ENCODE data around the gene HTATSF1.
A peak's percentile ranks its signal among the peaks of the same experiment; 100 is the strongest.

HTATSF1 gene

GRCh38 chrX:136468391-136469103 lies 28.8 kb upstream of the HTATSF1 start:
- no peak overlapping the region for H3K9ac ChIP-seq (ENCODE audit: low read depth in 1 of 2, low read length in 2 of 2)
- no peaks in the 10 kb centered on the region for H3K9me3 ChIP-seq (ENCODE audit: control insufficient read depth in 2 of 2, low read length in 2 of 2)
- H3K27ac ChIP-seq (ENCODE audit: low read depth in 2 of 2, low read length in 2 of 2), result peak overlapping the region in 1 of 2 donors; percentile 14
- H3K36me3 ChIP-seq (ENCODE audit: control insufficient read depth in 2 of 2, insufficient read depth in 2 of 2, low read length in 2 of 2), result no peaks in the 10 kb centered on the region
- H3K4me3 ChIP-seq (ENCODE audit: low read length in 2 of 2), result no peak overlapping the region
- H3K27me3 ChIP-seq (ENCODE audit: control insufficient read depth in 2 of 2, insufficient read depth in 2 of 2, low read length in 2 of 2), result peaks cover 5 to 6% of the 10 kb centered on the region in 2 donors
- no peaks in the 10 kb centered on the region for H3K4me1 ChIP-seq (ENCODE audit: control insufficient read depth in 2 of 2, insufficient read depth in 2 of 2, low read length in 2 of 2)

- Histone ChIP-seq H3K4me1 (ENCODE audit: control insufficient read depth in 2 of 2, insufficient read depth in 2 of 2, low read length in 2 of 2) (no peaks in the 10 kb centered on the region), H3K27ac (ENCODE audit: low read depth in 2 of 2, low read length in 2 of 2) (no peak overlapping the region), H3K9ac (ENCODE audit: low read depth in 1 of 2, low read length in 2 of 2) (no peak overlapping the region), H3K27me3 (ENCODE audit: control insufficient read depth in 2 of 2, insufficient read depth in 2 of 2, low read length in 2 of 2) (peaks cover 3 to 7% of the 10 kb centered on the region in 2 donors), H3K4me3 (ENCODE audit: low read length in 2 of 2) (no peak overlapping the region), H3K9me3 (ENCODE audit: control insufficient read depth in 2 of 2, low read length in 2 of 2) (no peaks in the 10 kb centered on the region), H3K36me3 (ENCODE audit: control insufficient read depth in 2 of 2, insufficient read depth in 2 of 2, low read length in 2 of 2) (no peaks in the 10 kb centered on the region)
Measured at GRCh38 chrX:136473663-136474062, 23.7 kb upstream of the HTATSF1 start.

- Histone ChIP-seq H3K27ac (ENCODE audit: low read depth in 2 of 2, low read length in 2 of 2) (no peak overlapping the region), H3K27me3 (ENCODE audit: control insufficient read depth in 2 of 2, insufficient read depth in 2 of 2, low read length in 2 of 2) (peaks cover 3 to 9% of the 10 kb centered on the region in 2 donors), H3K4me1 (ENCODE audit: control insufficient read depth in 2 of 2, insufficient read depth in 2 of 2, low read length in 2 of 2) (no peaks in the 10 kb centered on the region), H3K9ac (ENCODE audit: low read depth in 1 of 2, low read length in 2 of 2) (no peak overlapping the region), H3K4me3 (ENCODE audit: low read length in 2 of 2) (no peak overlapping the region), H3K36me3 (ENCODE audit: control insufficient read depth in 2 of 2, insufficient read depth in 2 of 2, low read length in 2 of 2) (no peaks in the 10 kb centered on the region), H3K9me3 (ENCODE audit: control insufficient read depth in 2 of 2, low read length in 2 of 2) (no peaks in the 10 kb centered on the region)
Measured at GRCh38 chrX:136475236-136475635, 22.2 kb upstream of the HTATSF1 start.

GRCh38 chrX:136476501-136476900 lies 20.9 kb upstream of the HTATSF1 start:
- H3K4me1 ChIP-seq (ENCODE audit: control insufficient read depth in 2 of 2, insufficient read depth in 2 of 2, low read length in 2 of 2), result no peaks in the 10 kb centered on the region
- peaks cover 0 to 7% of the 10 kb centered on the region in 2 donors for H3K27me3 ChIP-seq (ENCODE audit: control insufficient read depth in 2 of 2, insufficient read depth in 2 of 2, low read length in 2 of 2)
- no peaks in the 10 kb centered on the region for H3K9me3 ChIP-seq (ENCODE audit: control insufficient read depth in 2 of 2, low read length in 2 of 2)
- no peak overlapping the region for H3K27ac ChIP-seq (ENCODE audit: low read depth in 2 of 2, low read length in 2 of 2)
- no peak overlapping the region for H3K9ac ChIP-seq (ENCODE audit: low read depth in 1 of 2, low read length in 2 of 2)
- H3K36me3 ChIP-seq (ENCODE audit: control insufficient read depth in 2 of 2, insufficient read depth in 2 of 2, low read length in 2 of 2), result no peaks in the 10 kb centered on the region
- H3K4me3 ChIP-seq (ENCODE audit: low read length in 2 of 2), result no peak overlapping the region

GRCh38 chrX:136477026-136477425 lies 20.4 kb upstream of the HTATSF1 start:
- H3K9me3 ChIP-seq (ENCODE audit: control insufficient read depth in 2 of 2, low read length in 2 of 2), result no peaks in the 10 kb centered on the region
- no peaks in the 10 kb centered on the region for H3K4me1 ChIP-seq (ENCODE audit: control insufficient read depth in 2 of 2, insufficient read depth in 2 of 2, low read length in 2 of 2)
- no peak overlapping the region for H3K27ac ChIP-seq (ENCODE audit: low read depth in 2 of 2, low read length in 2 of 2)
- H3K27me3 ChIP-seq (ENCODE audit: control insufficient read depth in 2 of 2, insufficient read depth in 2 of 2, low read length in 2 of 2), result peaks cover 0 to 7% of the 10 kb centered on the region in 2 donors
- no peak overlapping the region for H3K9ac ChIP-seq (ENCODE audit: low read depth in 1 of 2, low read length in 2 of 2)
- no peaks in the 10 kb centered on the region for H3K36me3 ChIP-seq (ENCODE audit: control insufficient read depth in 2 of 2, insufficient read depth in 2 of 2, low read length in 2 of 2)
- no peak overlapping the region for H3K4me3 ChIP-seq (ENCODE audit: low read length in 2 of 2)

- Histone ChIP-seq H3K9ac (ENCODE audit: low read depth in 1 of 2, low read length in 2 of 2) (no peak overlapping the region), H3K27ac (ENCODE audit: low read depth in 2 of 2, low read length in 2 of 2) (no peak overlapping the region), H3K4me3 (ENCODE audit: low read length in 2 of 2) (no peak overlapping the region), H3K4me1 (ENCODE audit: control insufficient read depth in 2 of 2, insufficient read depth in 2 of 2, low read length in 2 of 2) (no peaks in the 10 kb centered on the region), H3K36me3 (ENCODE audit: control insufficient read depth in 2 of 2, insufficient read depth in 2 of 2, low read length in 2 of 2) (no peaks in the 10 kb centered on the region), H3K9me3 (ENCODE audit: control insufficient read depth in 2 of 2, low read length in 2 of 2) (no peaks in the 10 kb centered on the region), H3K27me3 (ENCODE audit: control insufficient read depth in 2 of 2, insufficient read depth in 2 of 2, low read length in 2 of 2) (peaks cover 1 to 9% of the 10 kb centered on the region in 2 donors)
Measured at GRCh38 chrX:136480383-136480782, 17.0 kb upstream of the HTATSF1 start.

- H3K36me3 ChIP-seq (ENCODE audit: control insufficient read depth in 2 of 2, insufficient read depth in 2 of 2, low read length in 2 of 2), result no peaks in the 10 kb centered on the region
- H3K4me3 ChIP-seq (ENCODE audit: low read length in 2 of 2), result no peak within 1 kb of the TSS
- H3K4me1 ChIP-seq (ENCODE audit: control insufficient read depth in 2 of 2, insufficient read depth in 2 of 2, low read length in 2 of 2), result no peaks in the 10 kb centered on the region
- peaks cover 9 to 29% of the 10 kb centered on the region in 2 donors for H3K27me3 ChIP-seq (ENCODE audit: control insufficient read depth in 2 of 2, insufficient read depth in 2 of 2, low read length in 2 of 2)
- H3K9me3 ChIP-seq (ENCODE audit: control insufficient read depth in 2 of 2, low read length in 2 of 2), result no peaks in the 10 kb centered on the region
- H3K27ac ChIP-seq (ENCODE audit: low read depth in 2 of 2, low read length in 2 of 2), result no peak within 1 kb of the TSS
- H3K9ac ChIP-seq (ENCODE audit: low read depth in 1 of 2, low read length in 2 of 2), result no peak within 1 kb of the TSS
Measured at GRCh38 chrX:136487647-136488046, 9.7 kb upstream of the HTATSF1 start, which contains the start of gene BRS3. BRS3 (plus strand) TSS chrX:136487947; CDS start chrX:136488115, 168 bp downstream.

GRCh38 chrX:136488706-136489105 lies 8.7 kb upstream of the HTATSF1 start:
- H3K27ac ChIP-seq (ENCODE audit: low read depth in 2 of 2, low read length in 2 of 2), result no peak overlapping the region
- H3K9ac ChIP-seq (ENCODE audit: low read depth in 1 of 2, low read length in 2 of 2), result no peak overlapping the region
- H3K9me3 ChIP-seq (ENCODE audit: control insufficient read depth in 2 of 2, low read length in 2 of 2), result no peaks in the 10 kb centered on the region
- H3K4me3 ChIP-seq (ENCODE audit: low read length in 2 of 2), result no peak overlapping the region
- no peaks in the 10 kb centered on the region for H3K4me1 ChIP-seq (ENCODE audit: control insufficient read depth in 2 of 2, insufficient read depth in 2 of 2, low read length in 2 of 2)
- H3K27me3 ChIP-seq (ENCODE audit: control insufficient read depth in 2 of 2, insufficient read depth in 2 of 2, low read length in 2 of 2), result peaks cover 9 to 29% of the 10 kb centered on the region in 2 donors
- no peaks in the 10 kb centered on the region for H3K36me3 ChIP-seq (ENCODE audit: control insufficient read depth in 2 of 2, insufficient read depth in 2 of 2, low read length in 2 of 2)

GRCh38 chrX:136491832-136492231 lies 5.6 kb upstream of the HTATSF1 start:
- no peaks in the 10 kb centered on the region for H3K9me3 ChIP-seq (ENCODE audit: control insufficient read depth in 2 of 2, low read length in 2 of 2)
- no peak overlapping the region for H3K4me3 ChIP-seq (ENCODE audit: low read length in 2 of 2)
- no peak overlapping the region for H3K27ac ChIP-seq (ENCODE audit: low read depth in 2 of 2, low read length in 2 of 2)
- H3K36me3 ChIP-seq (ENCODE audit: control insufficient read depth in 2 of 2, insufficient read depth in 2 of 2, low read length in 2 of 2), result no peaks in the 10 kb centered on the region
- H3K9ac ChIP-seq (ENCODE audit: low read depth in 1 of 2, low read length in 2 of 2), result no peak overlapping the region
- H3K27me3 ChIP-seq (ENCODE audit: control insufficient read depth in 2 of 2, insufficient read depth in 2 of 2, low read length in 2 of 2), result peaks cover 9 to 24% of the 10 kb centered on the region in 2 donors
- H3K4me1 ChIP-seq (ENCODE audit: control insufficient read depth in 2 of 2, insufficient read depth in 2 of 2, low read length in 2 of 2), result no peaks in the 10 kb centered on the region

GRCh38 chrX:136493011-136493410 lies 4.4 kb upstream of the HTATSF1 start:
- Histone ChIP-seq H3K36me3 (ENCODE audit: control insufficient read depth in 2 of 2, insufficient read depth in 2 of 2, low read length in 2 of 2) (no peaks in the 10 kb centered on the region), H3K9me3 (ENCODE audit: control insufficient read depth in 2 of 2, low read length in 2 of 2) (no peaks in the 10 kb centered on the region), H3K27me3 (ENCODE audit: control insufficient read depth in 2 of 2, insufficient read depth in 2 of 2, low read length in 2 of 2) (peaks cover 6 to 19% of the 10 kb centered on the region in 2 donors), H3K27ac (ENCODE audit: low read depth in 2 of 2, low read length in 2 of 2) (no peak overlapping the region), H3K4me3 (ENCODE audit: low read length in 2 of 2) (no peak overlapping the region), H3K4me1 (ENCODE audit: control insufficient read depth in 2 of 2, insufficient read depth in 2 of 2, low read length in 2 of 2) (peaks cover 0 to 2% of the 10 kb centered on the region in 2 donors), H3K9ac (ENCODE audit: low read depth in 1 of 2, low read length in 2 of 2) (no peak overlapping the region)

Data from mucosa of rectum (tissue), 2 donors.